CD4-positive, alpha-beta T cell (primary cell): ENCODE results near the gene SMIM44. TPM values are rescaled to one million over a fixed set of nuclear protein-coding genes. Genes with fewer than 3 reads are reported as not detected.

Source experiments
- ATAC-seq: fragments of 200-7000 bp; cut with Tn5 transposase; one replicate; pipeline ENCODE4 v1.10.0; 2022; ENCODE audit warnings: mild to moderate bottlenecking; ENCODE audit not compliant: poor library complexity
- CTCF ChIA-PET: fragments of 350-600 bp; sonication (Branson Sonifier 250); formaldehyde crosslinking; loops from one replicate; lab custom pipeline; 2021; ENCODE audit warnings: antibody characterized with exemption, inconsistent platforms; lab: Charles Lee
- POLR2A ChIA-PET: fragments of 350-600 bp; sonication (Branson Sonifier 250); formaldehyde crosslinking; loops from one replicate; lab custom pipeline; 2021; ENCODE audit warnings: antibody characterized with exemption, inconsistent platforms; lab: Charles Lee
- DNase-seq, 14 experiments: peaks; one replicate each; pipeline ENCODE4 v3.0.0-alpha.2; 2013 to 2020; ENCODE audit warnings: mixed read lengths in 2 of 14
- H3K27ac ChIP-seq, 2 donors: one replicate each; pipeline versions ENCODE4 v1.5.1 to v1.7.0; 2013; ENCODE audit warnings: low read length in 2 of 2, low read depth in 1 of 2, mild to moderate bottlenecking in 1 of 2
- H3K27me3 ChIP-seq, 2 experiments: 1 replicate in 1 of 2; 2 replicates in 1 of 2; pipeline versions ENCODE4 v1.6.1 to v1.7.0; 2013; ENCODE audit warnings: low read length in 2 of 2, control low read depth in 1 of 2, mild to moderate bottlenecking in 1 of 2, moderate library complexity in 1 of 2; ENCODE audit not compliant: insufficient read depth in 2 of 2, control insufficient read depth in 1 of 2
- H3K36me3 ChIP-seq: one replicate; pipeline ENCODE4 v1.6.1; 2013; ENCODE audit warnings: low read length, control low read depth; ENCODE audit not compliant: insufficient read depth
- H3K4me1 ChIP-seq: one replicate; pipeline ENCODE4 v1.6.1; 2013; ENCODE audit warnings: low read length, control low read depth; ENCODE audit not compliant: insufficient read depth
- H3K4me3 ChIP-seq: one replicate; pipeline ENCODE4 v1.5.1; 2013; ENCODE audit warnings: mild to moderate bottlenecking, low read length, moderate library complexity
- H3K9me3 ChIP-seq, 2 experiments: 1 replicate in 1 of 2; 2 replicates in 1 of 2; pipeline versions ENCODE4 v1.6.1 to v1.7.0; 2013; ENCODE audit warnings: low read length in 2 of 2, mild to moderate bottlenecking in 2 of 2, control low read depth in 1 of 2, moderate library complexity in 1 of 2; ENCODE audit not compliant: control insufficient read depth in 1 of 2, insufficient read depth in 1 of 2
- H3K27ac Mint-ChIP-seq: one replicate; pipeline ENCODE4 v1.8.0; 2020; ENCODE audit warnings: mixed read lengths
- H3K27me3 Mint-ChIP-seq: one replicate; pipeline ENCODE4 v1.8.0; 2021; ENCODE audit warnings: mixed read lengths
- H3K36me3 Mint-ChIP-seq: one replicate; pipeline ENCODE4 v1.8.0; 2021; ENCODE audit warnings: low read depth, mixed read lengths
- H3K4me1 Mint-ChIP-seq: one replicate; pipeline ENCODE4 v1.8.0; 2021; ENCODE audit warnings: low read depth, mixed read lengths
- H3K4me3 Mint-ChIP-seq: one replicate; pipeline ENCODE4 v1.8.0; 2020; ENCODE audit warnings: mild to moderate bottlenecking, mixed read lengths
- H3K9me3 Mint-ChIP-seq: one replicate; pipeline ENCODE4 v1.8.0; 2020; ENCODE audit warnings: mixed read lengths
- CTCF ChIP-seq: fragments of 200-600 bp; IDR thresholded peaks from one replicate; pipeline ENCODE4 v1.8.0; 2022; ENCODE audit warnings: antibody characterized with exemption, mild to moderate bottlenecking
- intact Hi-C, 2 experiments: fragments of 100-400 bp; cut with DNase I in 1 of 2; cut with micrococcal nuclease in 1 of 2; formaldehyde crosslinking; loops; one replicate each; pipeline versions ENCODE4 v1.15.1 to v1.9.0; 2023 to 2025; cut with DNase I, micrococcal nuclease
- total RNA-seq, 174 experiments: library from RNA in 2 of 174; stranded (reverse) in 2 of 174; gene quantifications; one replicate each; pipeline ENCODE4 v1.2.3 and lab custom pipeline; 2021 to 2026

SMIM44 gene
- total RNA-seq, 2 experiments from 2014 or later = not detected

- peaks cover 16% of the 10 kb centered on the region for H3K4me1 Mint-ChIP-seq
- peaks cover 9% of the 10 kb centered on the region for H3K36me3 ChIP-seq
- H3K4me3 Mint-ChIP-seq = peak overlapping the region; percentile 97
- no peak for TF ChIP-seq CTCF
- intact Hi-C loops = loop anchor here in 1 of 2 experiments (5.0 to 10.0 kb wide), 4 partner anchors 68 to 479 kb away; partner anchors contain the start of genes APBA3, DOHH, MRPL54 and NCLN
- peak overlapping the region; percentile 79 for H3K4me3 ChIP-seq
- no peaks in the 10 kb centered on the region for H3K9me3 ChIP-seq
- ChIA-PET CTCF (interaction anchor here (1.5 kb wide), 1 partner anchor 91 kb away, joined by 3 read pairs; no protein-coding TSS in a partner anchor), POLR2A (interaction anchor here (1.0 to 1.2 kb wide), 2 partner anchors 107 to 329 kb away, joined by 3 to 4 read pairs; no protein-coding TSS in a partner anchor)
- DNase-seq = no peak
- H3K9me3 Mint-ChIP-seq = no peaks in the 10 kb centered on the region
- H3K27ac ChIP-seq = peak overlapping the region; percentile 92 to 94
- H3K27me3 Mint-ChIP-seq = no peaks in the 10 kb centered on the region
- H3K27me3 ChIP-seq = no peaks in the 10 kb centered on the region
- H3K36me3 Mint-ChIP-seq = peaks cover 20% of the 10 kb centered on the region
- H3K4me1 ChIP-seq = peaks cover 16% of the 10 kb centered on the region
- no peak for ATAC-seq
- peak overlapping the region; percentile 95 for H3K27ac Mint-ChIP-seq
Observed at GRCh38 chr19:3433805-3434540, 49.3 kb downstream of the SMIM44 start.

- Mint-ChIP-seq H3K9me3 (no peaks in the 10 kb centered on the region), H3K4me1 (peaks cover 16% of the 10 kb centered on the region), H3K27me3 (no peaks in the 10 kb centered on the region), H3K36me3 (peaks cover 20% of the 10 kb centered on the region), H3K27ac (no peak overlapping the region), H3K4me3 (no peak overlapping the region)
- no peak for TF ChIP-seq CTCF
- intact Hi-C loops = loop anchor here in 1 of 2 experiments (5.0 to 10.0 kb wide), 4 partner anchors 69 to 479 kb away; partner anchors contain the start of genes APBA3, DOHH, MRPL54 and NCLN
- Histone ChIP-seq H3K36me3 (peaks cover 9% of the 10 kb centered on the region), H3K4me3 (no peak overlapping the region), H3K27me3 (no peaks in the 10 kb centered on the region), H3K4me1 (peaks cover 16% of the 10 kb centered on the region), H3K27ac (no peak overlapping the region), H3K9me3 (no peaks in the 10 kb centered on the region)
- ChIA-PET POLR2A (no interaction called here), CTCF (no interaction called here)
- DNase-seq (no peak), ATAC-seq (no peak)
Observed at GRCh38 chr19:3433313-3433712, 49.9 kb downstream of the SMIM44 start.

Other genes with a start within 250 kb of the SMIM44 start
- gene NFIC, start 116.9 kb downstream of the SMIM44 start, total RNA-seq = 10 to 100 TPM; 22.1 to 22.2 TPM
- gene SMIM24, start 2.9 kb downstream of the SMIM44 start, total RNA-seq = not detected
- 1 to 10 TPM; 3.9 to 4.7 TPM for gene DOHH, start 17.2 kb upstream of the SMIM44 start, total RNA-seq
- 100 to 1,000 TPM; 109 to 116 TPM for gene FZR1, start 22.9 kb upstream of the SMIM44 start, total RNA-seq
- gene TEKTIP1, start 55.7 kb upstream of the SMIM44 start, total RNA-seq = 1 to 10 TPM; 5.7 to 6.0 TPM
- 10 to 100 TPM; 62.5 to 65.0 TPM for gene MFSD12, start 74.1 kb upstream of the SMIM44 start, total RNA-seq
- 10 to 100 TPM; 34.3 to 36.6 TPM for gene HMG20B, start 89.5 kb upstream of the SMIM44 start, total RNA-seq
- gene GIPC3, start 102.0 kb upstream of the SMIM44 start, total RNA-seq = 1 to 10 TPM; 1.1 TPM
- under 1 TPM; 0.47 to 0.75 TPM for gene TBXA2R, start 123.4 kb upstream of the SMIM44 start, total RNA-seq
- 10 to 100 TPM; 25.8 to 25.9 TPM for gene CACTIN, start 143.3 kb upstream of the SMIM44 start, total RNA-seq
- gene PIP5K1C, start 217.0 kb upstream of the SMIM44 start, total RNA-seq = 10 to 100 TPM; 14.7 to 15.5 TPM
- gene TJP3, start 224.9 kb upstream of the SMIM44 start, total RNA-seq = 1 to 10 TPM; 8.2 to 9.0 TPM